Cortex of kidney (tissue), 1 donor: ENCODE measurements around the gene CST2.
"Not testable (repeated sequence)": the region's sequence is repeated elsewhere in the genome, so short reads cannot be mapped to it uniquely, and the experiment has no call there.

Experiments
- DNase-seq: peaks from one replicate; lab custom pipeline; 2025; lab: John Stamatoyannopoulos, UW

Gene CST2

GRCh38 chr20:23810349-23810748 is 16.2 kb downstream of the CST2 start:
- DNase-seq = not testable (repeated sequence)

- no peak for DNase-seq
Measured at GRCh38 chr20:23800865-23801264, 25.7 kb downstream of the CST2 start.

- DNase-seq = not testable (repeated sequence)
Measured at GRCh38 chr20:23799216-23799847, 27.2 kb downstream of the CST2 start.

- DNase-seq = no peak
Measured at GRCh38 chr20:23795526-23795925, 31.0 kb downstream of the CST2 start.

- DNase-seq = no peak
Measured at GRCh38 chr20:23794841-23795240, 31.7 kb downstream of the CST2 start.

- DNase-seq = no peak
Measured at GRCh38 chr20:23794065-23794464, 32.5 kb downstream of the CST2 start.

GRCh38 chr20:23783447-23783846 is 43.1 kb downstream of the CST2 start:
- DNase-seq = no peak

- no peak for DNase-seq
Measured at GRCh38 chr20:23782366-23782983, 44.1 kb downstream of the CST2 start.

- DNase-seq = not testable (repeated sequence)
Measured at GRCh38 chr20:23778676-23779075, 47.9 kb downstream of the CST2 start.

GRCh38 chr20:23777380-23777779 is 49.1 kb downstream of the CST2 start:
- DNase-seq = not testable (repeated sequence)

GRCh38 chr20:23776067-23776771 is 50.3 kb downstream of the CST2 start:
- DNase-seq = no peak

GRCh38 chr20:23774081-23774480 is 52.4 kb downstream of the CST2 start:
- no peak for DNase-seq
